GM18517 (cell line): Measurements from ENCODE around the gene PARD3B.

Source experiments
- ATAC-seq: cut with Tn5 transposase; IDR thresholded peaks from one replicate; pipeline ENCODE4 v1.9.1; 2021; ENCODE audit warnings: mild to moderate bottlenecking, moderate library complexity; ENCODE audit not compliant: unreplicated experiment

The PARD3B gene

GRCh38 chr2:205367331-205367935 lies 822.2 kb downstream of the PARD3B start:
- ATAC-seq: no peak

DNA sequence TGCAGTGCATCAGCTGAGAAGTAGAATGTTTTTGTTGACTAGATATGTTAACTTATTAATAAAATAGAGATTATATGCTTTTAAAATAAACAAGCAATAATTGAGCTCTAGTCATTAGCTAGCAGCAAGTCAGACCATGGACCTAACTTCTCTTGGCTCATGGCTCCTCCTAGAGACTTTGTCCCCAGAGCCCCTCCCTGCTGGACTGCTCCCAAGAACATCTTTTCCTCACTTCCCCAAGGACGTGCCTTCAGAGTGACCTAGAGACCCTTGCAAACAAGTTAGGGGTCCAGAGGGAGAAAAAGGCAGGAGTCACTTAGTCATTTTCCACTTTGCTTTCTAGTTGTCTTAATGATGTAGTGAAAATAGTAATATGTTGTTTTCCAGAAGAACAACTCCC lies 824.5 kb downstream of the PARD3B start:
- ATAC-seq: no peak

GRCh38 chr2:205370726-205371125 lies 825.5 kb downstream of the PARD3B start:
- ATAC-seq: no peak

- no peak for ATAC-seq
These were observed 826.9 kb downstream of the PARD3B start for GRCh38 chr2:205372141-205372540.

DNA sequence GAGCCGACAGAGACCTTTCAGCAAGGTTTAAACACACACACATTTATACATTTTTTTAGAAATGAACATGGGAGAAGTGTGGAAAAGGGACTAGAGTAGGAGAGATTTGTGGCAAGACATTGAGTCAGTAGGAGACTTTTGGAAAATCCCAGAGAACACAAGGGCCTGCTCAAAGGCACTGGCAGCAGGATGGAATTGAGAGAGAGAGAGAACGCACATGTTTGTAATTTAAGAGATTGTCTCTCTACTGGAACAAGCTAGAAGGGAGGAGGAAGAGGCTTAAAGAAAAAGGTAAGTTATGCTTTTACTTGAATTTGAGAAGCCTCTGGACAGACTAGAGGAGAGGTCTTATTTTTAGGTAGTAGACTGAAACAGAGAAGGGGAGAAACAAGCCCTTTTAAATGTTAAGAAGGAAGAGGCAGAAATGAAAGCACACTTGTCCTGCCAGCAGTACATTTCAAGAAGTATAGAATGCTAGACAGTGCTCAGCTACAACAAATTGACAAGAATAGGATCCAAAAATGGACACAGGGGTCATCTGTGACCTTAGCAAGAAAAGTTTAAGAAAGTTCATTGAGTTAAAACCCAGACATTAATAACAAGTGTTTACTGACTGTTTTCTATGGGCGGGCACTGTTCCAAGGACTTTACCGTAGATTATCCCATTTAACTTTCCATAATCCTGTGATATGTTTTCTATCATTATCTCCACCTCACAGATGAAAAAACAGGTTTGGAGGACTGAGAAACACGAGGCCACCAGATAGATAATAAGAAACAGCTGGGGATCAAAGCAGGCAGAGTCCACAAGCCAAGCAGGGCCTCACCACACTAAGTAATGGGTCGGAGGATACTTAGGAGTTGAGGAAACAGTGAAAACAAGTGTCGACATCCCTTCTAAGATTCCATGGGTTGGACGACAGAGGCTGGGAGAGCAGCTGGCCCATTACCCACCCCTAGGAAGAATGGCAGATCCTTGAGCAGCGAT lies 830.5 kb downstream of the PARD3B start:
- no peak for ATAC-seq

DNA sequence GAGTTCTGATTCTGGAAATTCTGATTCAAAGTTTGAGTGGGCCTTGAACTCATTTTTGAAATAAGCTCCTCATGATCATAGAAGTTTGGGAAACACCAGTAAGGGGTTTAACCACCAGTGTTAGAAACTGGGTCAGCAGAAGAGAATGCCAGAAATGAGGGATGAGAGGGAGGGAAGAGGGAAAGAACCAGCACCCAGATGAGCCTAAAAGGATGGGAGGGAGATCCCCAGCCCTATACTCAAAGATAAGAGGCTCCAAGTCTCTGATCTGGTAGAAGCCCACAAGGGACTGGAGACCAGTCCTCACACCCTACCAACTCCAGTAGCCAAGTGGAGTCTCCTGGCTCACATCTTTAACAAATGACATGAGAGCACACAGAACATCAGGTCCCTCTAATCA lies 832.0 kb downstream of the PARD3B start:
- ATAC-seq: no peak

DNA sequence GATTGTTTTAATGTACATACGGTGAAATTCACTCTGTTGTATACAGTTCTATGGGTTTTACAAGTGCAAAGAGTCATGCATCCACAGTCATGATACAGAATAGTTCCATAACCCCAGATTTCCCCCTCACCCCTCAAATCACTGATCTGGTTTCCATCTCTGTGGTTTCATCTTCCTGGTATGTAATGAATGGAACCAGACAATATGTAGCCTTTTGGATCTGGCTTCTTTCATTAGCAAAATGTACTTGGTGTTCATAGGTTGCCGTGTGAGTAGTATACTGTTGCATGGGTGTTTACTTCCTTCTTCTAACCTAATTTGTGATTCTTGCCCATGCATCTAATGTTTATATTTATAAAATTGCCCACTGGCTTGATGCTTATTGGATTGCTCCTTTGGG lies 838.3 kb downstream of the PARD3B start:
- no peak for ATAC-seq

DNA sequence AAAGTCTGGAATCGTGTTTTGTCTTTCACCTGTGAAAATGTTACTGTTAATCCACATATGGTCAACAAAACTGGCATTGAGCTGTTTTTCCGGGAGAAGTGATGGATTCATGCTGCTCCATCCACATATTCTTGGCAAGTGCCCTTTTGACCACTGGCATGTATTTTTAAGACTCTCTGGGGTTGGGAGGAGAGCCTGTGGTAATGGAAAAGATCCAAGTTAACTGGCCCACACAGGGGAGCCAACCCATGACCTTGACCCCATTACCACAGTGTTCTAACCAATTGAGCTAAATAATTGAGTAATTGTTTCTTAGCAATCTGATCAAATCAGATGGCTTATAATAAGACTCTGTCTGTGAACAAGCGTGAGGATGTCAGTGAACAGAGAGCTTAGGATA lies 840.8 kb downstream of the PARD3B start:
- no peak for ATAC-seq

DNA sequence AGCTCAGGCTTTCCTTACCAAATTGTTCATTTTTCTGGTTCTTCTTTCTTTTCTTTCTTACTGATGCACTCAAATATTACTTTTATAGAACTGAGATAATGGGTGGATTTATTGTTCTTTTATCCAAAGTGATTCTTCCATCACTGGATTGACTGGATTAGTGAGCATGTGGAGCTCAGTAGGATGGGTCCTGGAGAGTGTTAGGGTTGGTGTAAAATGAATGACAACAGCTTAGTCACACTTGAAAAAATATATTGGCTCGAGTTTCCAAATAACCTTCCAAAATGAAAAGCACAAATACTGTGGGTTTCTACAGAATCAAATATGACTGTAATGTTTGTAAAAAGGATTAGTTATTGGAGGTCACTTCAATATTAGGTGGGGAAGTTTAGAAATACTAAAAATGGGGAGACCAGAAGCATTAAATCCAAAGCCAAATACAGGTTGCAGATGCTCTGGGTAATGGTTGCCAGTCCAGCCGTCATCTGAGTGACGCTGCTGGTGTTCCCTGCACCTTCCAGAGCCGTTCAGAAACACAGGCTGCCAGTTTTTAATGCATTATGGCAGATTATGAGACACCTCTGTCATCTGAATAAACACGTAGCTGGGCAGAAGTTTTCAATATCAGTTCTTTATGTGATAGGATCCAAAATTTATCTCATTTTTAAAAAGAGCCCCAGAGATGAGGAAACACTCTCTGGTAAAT lies 842.2 kb downstream of the PARD3B start:
- ATAC-seq: no peak

- ATAC-seq: no peak
These were observed 845.6 kb downstream of the PARD3B start for GRCh38 chr2:205390866-205391265.

GRCh38 chr2:205401511-205401910 lies 856.2 kb downstream of the PARD3B start:
- ATAC-seq: no peak

GRCh38 chr2:205402011-205402410 lies 856.7 kb downstream of the PARD3B start:
- no peak for ATAC-seq

GRCh38 chr2:205403244-205403825 lies 858.1 kb downstream of the PARD3B start:
- ATAC-seq: no peak

- no peak for ATAC-seq
These were observed 859.9 kb downstream of the PARD3B start for GRCh38 chr2:205405194-205405593.

DNA sequence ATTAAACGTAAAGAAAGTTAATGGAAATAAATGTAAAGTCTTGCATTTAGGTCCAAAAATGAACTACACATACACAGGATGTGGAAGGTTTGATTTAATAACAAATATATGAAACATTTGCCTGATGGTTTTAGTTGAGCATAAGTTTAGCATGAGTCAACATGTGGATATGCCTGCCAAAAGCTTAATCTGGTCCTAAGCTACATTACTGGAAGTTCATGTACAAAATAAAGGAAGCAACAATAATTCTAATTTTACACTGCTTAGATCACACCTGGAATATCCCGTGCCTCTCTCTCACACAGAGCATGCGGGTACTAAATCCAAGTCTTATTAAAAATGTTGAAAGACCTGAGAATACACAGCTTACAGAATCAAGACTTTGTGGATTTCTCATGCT lies 860.5 kb downstream of the PARD3B start:
- no peak for ATAC-seq

DNA sequence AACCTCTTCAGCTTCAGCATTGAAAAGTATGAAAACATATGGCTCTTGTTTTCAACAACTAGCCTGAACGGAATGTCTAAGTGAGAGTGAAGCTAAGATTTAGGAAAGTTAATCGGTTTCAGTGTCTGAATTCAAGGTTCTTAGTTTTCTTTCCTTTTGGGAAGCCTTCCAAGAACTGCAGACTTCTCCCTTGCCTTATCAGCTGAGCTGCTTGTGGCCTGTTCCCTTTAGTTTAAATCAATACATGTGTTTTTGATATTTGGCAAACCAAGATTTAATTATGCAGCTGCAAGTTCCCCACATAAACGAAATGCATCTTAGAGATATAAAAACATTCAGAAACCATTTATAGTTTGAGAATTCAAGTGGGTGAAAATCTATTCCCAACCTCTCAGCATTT lies 862.7 kb downstream of the PARD3B start:
- ATAC-seq: no peak

DNA sequence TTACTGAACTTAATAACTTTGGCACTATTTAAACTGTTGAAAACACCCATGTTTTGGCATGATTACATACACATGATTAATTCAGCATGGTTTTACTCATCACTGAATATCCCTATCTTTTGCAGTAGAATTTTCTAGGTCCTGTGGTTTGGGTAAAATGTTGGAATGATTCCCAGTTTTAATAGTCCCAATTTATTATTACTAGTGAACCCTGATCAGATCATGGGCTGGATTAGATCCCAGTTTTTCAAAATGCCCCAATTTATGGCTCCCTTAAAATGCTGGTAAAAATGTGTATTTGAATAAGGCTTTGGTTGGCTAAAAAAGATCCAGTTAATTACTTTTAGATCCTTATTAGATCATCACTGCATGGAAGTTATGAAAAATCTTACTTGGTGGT lies 863.4 kb downstream of the PARD3B start:
- ATAC-seq: no peak

DNA sequence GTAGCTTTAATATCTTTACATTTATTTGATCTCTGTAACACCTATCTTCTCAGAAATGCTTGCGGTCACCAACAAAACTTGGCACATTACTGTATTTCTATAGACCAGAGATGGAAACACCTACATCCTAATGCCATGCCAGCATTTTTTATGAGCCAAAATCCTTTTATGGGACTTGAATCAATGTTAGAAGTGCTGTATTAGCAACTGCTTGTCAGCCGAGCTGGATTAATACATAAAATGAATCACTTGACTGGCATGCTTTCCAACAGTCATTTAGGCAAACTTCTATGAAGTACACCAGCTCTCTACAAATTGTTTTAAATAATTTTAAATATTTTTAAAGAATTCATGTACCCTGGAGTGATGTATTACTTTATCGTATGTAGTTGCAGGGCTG lies 864.1 kb downstream of the PARD3B start:
- ATAC-seq: no peak

GRCh38 chr2:205411558-205411957 lies 866.3 kb downstream of the PARD3B start:
- no peak for ATAC-seq

- ATAC-seq: no peak
These were observed 879.1 kb downstream of the PARD3B start for GRCh38 chr2:205424326-205424725.

- no peak for ATAC-seq
These were observed 879.8 kb downstream of the PARD3B start for GRCh38 chr2:205425102-205425501.
